GM12865 (cell line): ENCODE data around the gene CROCC.

Experiments used
- DNase-seq: peaks from one replicate; pipeline ENCODE4 v3.0.0; 2010; ENCODE audit warnings: low read depth
- H3K4me3 ChIP-seq: 2 replicates; pipeline ENCODE4 v1.5.1; 2011; ENCODE audit warnings: mild to moderate bottlenecking, low read depth, low read length, control low read depth
- TF ChIP-seq, protein P1 (sequence below): IDR thresholded peaks from 2 replicates; pipeline ENCODE4 v1.5.1; 2011; ENCODE audit warnings: low read length, control low read depth, low read depth, inconsistent platforms; ENCODE audit not compliant: insufficient read depth; ENCODE audit errors: missing control alignments

The CROCC gene

DNA sequence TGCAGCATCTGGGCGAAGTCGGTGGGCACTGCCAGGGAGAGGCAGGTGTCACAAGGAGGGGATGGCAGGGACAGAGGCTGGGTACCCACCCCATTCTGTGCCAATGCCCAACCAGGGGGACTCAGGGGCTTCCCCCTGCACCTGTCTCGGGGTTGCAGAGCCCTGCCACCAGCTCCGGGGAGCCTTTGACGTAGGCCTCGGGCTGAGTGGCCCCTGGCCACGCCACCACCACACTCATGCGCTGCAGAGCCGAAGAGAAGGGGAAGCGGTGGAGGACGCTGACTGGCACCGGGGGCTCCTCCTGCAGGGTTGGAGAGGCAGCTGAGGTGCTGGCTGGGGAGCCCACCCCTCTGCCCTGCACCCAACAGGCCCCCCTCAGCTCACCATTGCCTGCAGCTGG, 70.4 kb downstream of the CROCC start:
- TF ChIP-seq, protein P1, sequence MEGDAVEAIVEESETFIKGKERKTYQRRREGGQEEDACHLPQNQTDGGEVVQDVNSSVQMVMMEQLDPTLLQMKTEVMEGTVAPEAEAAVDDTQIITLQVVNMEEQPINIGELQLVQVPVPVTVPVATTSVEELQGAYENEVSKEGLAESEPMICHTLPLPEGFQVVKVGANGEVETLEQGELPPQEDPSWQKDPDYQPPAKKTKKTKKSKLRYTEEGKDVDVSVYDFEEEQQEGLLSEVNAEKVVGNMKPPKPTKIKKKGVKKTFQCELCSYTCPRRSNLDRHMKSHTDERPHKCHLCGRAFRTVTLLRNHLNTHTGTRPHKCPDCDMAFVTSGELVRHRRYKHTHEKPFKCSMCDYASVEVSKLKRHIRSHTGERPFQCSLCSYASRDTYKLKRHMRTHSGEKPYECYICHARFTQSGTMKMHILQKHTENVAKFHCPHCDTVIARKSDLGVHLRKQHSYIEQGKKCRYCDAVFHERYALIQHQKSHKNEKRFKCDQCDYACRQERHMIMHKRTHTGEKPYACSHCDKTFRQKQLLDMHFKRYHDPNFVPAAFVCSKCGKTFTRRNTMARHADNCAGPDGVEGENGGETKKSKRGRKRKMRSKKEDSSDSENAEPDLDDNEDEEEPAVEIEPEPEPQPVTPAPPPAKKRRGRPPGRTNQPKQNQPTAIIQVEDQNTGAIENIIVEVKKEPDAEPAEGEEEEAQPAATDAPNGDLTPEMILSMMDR: no peak
- no peak for DNase-seq
- H3K4me3 ChIP-seq: no peak overlapping the region

DNA sequence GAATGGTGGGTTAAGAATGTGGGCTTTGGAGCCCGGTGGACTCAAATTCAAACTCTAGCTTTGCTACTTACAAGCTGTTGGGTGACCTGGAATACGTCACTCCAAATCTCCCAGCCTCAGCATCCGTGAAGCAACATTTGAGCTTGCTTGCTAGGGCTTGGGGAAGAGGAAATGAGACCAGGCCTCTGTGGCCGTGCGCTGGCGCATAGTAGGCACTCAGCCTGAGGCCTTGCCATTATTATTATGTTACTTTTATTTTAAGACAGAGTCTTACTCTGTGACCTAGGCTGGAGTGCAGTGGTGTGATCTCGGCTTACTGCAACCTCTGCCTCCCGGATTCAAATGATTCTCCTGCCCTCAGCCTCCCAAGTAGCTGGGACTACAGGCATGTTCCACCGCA, 70.9 kb downstream of the CROCC start:
- H3K4me3 ChIP-seq: no peak overlapping the region
- no peak for DNase-seq
- TF ChIP-seq, protein P1: no peak

DNA sequence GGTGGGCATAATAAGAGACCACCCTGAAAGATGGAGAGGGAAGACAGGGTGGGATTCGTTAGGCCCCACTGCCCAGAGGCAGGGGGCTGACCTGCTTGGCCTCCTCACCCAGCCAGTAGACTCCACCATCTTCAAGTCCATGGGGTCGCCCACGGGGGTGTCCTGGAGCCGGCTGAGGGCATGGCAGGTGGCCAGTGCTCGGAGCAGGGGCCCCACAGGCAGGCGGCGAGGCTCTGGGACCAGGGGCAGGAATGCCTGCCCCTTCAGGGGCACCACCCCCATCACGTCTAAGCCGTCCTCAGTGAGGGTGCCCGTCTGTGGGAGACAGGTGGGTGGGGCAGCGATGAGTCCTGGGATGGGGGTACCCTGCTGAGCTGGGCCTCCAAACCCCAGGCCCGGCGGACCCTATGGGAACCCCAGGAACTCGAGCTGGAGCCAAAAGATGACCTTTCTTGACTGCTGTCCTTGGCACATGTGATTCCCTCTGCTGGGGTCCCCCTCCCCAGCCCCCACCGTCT, 71.8 kb downstream of the CROCC start:
- TF ChIP-seq, protein P1: no peak
- H3K4me3 ChIP-seq: no peak overlapping the region
- DNase-seq: no peak

DNA sequence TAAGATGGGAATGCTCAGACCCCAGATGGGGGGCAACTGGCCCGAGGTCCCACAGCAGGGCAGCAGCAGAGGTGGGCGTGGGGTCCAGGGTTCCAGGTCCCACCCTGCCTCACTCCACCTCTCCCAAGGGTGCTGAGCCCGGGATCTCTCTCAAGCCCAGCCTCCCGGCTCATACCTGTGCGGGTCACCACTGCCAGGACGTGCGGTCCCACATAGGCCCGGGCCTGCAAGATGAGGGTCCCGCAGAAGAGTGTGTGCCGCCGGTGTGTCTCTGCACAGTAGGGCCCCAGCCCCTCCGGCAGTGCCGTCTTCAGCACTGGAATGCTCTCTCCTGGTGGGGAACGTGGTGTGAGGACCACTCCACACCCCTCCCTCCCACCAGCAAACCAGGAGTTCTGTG, 75.1 kb downstream of the CROCC start:
- no peak for DNase-seq
- TF ChIP-seq, protein P1: no peak
- no peak overlapping the region for H3K4me3 ChIP-seq

DNA sequence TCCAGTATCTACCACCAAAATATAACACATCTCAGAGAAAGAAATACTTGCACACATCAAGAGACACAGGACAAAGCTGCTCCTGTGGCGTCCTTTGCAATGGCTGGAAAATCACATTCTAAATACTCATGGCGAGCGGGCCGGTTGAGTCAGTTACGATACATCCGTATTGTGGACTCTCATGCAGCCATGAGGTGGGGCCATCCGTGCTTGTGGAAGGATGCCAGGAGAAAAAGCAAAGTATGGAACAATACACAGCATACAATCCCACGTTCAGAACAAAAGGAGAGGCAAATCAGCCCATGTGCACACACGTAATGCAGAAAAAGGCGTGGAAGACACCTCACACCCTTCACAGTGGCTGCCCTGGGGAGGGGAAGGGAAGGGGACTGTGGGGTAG, 76.9 kb downstream of the CROCC start:
- no peak for DNase-seq
- TF ChIP-seq, protein P1: no peak
- H3K4me3 ChIP-seq: no peak overlapping the region

DNA sequence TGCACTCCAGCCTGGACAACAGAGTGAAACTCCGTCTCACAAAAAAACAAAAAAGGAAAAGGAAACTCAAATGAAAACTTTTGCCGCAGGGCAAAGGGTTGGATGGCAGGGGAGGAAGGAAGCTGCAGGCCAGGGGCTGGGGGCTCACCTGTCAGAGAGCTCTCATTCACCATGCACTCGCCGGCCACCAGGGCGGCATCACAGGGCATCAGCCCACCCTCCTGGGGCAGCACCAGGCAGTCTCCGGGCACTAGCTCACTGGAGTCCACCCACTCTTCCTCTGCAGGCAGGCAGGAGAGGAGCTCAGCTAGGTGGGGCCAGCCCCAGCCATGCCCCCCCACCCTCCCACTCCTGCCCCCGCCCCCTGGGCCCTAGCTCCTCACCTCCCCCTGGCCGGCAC, 78.1 kb downstream of the CROCC start:
- DNase-seq: no peak
- TF ChIP-seq, protein P1: no peak
- no peak overlapping the region for H3K4me3 ChIP-seq

DNA sequence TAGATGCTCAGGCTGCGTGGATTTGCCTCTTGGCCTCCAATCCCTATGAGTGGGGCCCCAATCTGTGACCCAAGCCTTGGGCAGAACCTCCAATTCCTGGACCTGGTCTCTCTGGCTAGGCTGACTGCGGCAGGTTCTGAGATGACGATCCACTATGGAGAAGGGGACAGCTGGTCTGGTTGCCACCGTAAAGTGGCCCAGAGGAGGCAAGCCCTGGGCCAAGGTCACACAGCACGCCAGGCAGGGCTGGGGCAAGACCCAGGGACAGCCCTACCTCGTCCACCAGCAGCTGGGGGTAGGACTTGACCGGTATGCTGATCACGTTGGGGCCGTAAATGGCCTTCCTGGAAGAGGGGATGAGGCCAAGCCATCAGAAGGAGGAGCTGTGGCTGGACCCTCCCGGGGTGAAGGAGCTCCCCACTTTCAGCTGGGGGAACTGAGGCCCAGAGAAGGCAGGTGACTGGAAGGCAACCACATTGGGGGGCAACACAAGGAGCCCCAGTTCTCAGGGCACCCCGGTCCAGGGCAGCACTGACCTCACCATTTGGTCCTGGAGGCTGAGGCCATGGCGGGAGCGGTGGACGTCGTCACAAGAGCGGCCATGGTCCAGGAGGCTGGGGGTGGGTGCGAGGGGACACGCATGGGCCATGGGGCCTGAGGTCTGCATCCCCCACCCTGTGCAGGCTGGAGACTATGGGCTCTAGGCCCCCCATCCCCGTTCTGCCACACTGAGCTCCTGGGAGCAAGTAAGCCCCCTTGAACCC, 80.2 kb downstream of the CROCC start:
- TF ChIP-seq, protein P1: no peak

More for the DNA sequence above, 80.2 kb downstream of the CROCC start:
- no peak overlapping the region for H3K4me3 ChIP-seq
- DNase-seq: no peak
